CD4-positive, CD25-positive, alpha-beta regulatory T cell (primary cell): ENCODE measurements around the gene COL4A2. TPM values are rescaled to one million over a fixed set of nuclear protein-coding genes. Genes with fewer than 3 reads are reported as not detected.

Source experiments
- ATAC-seq, 2 donors: fragments of 150-1000 bp; cut with Tn5 transposase; one replicate each; pipeline ENCODE4 v1.10.0; 2021; ENCODE audit warnings: low read depth in 2 of 2, moderate number of reproducible peaks in 2 of 2, moderate library complexity in 1 of 2
- DNase-seq, 3 donors: peaks; one replicate each; pipeline versions ENCODE4 v3.0.0 to v3.0.0-alpha.2; 2012 to 2022; ENCODE audit warnings: mixed read lengths in 1 of 3
- H3K27ac ChIP-seq: one replicate; pipeline ENCODE4 v1.7.0; 2013; ENCODE audit warnings: mild to moderate bottlenecking, low read length; ENCODE audit not compliant: insufficient read depth, poor library complexity, severe bottlenecking
- H3K27me3 ChIP-seq: one replicate; pipeline ENCODE4 v1.7.0; 2013; ENCODE audit warnings: low read length; ENCODE audit not compliant: control insufficient read depth, insufficient read depth
- H3K36me3 ChIP-seq: one replicate; pipeline ENCODE4 v1.7.0; 2013; ENCODE audit warnings: mild to moderate bottlenecking, low read length, moderate library complexity; ENCODE audit not compliant: control insufficient read depth, insufficient read depth
- H3K4me1 ChIP-seq: 2 replicates; pipeline ENCODE4 v1.7.0; 2013; ENCODE audit warnings: mild to moderate bottlenecking, low read length; ENCODE audit not compliant: insufficient read depth, control insufficient read depth, poor library complexity, severe bottlenecking
- H3K4me3 ChIP-seq: one replicate; pipeline ENCODE4 v1.7.0; 2013; ENCODE audit warnings: low read depth, mild to moderate bottlenecking, low read length, moderate library complexity
- H3K9me3 ChIP-seq, 2 experiments: 1 replicate in 1 of 2; 2 replicates in 1 of 2; pipeline ENCODE4 v1.7.0; 2013; ENCODE audit warnings: low read length in 2 of 2, mild to moderate bottlenecking in 1 of 2, moderate library complexity in 1 of 2; ENCODE audit not compliant: control insufficient read depth in 2 of 2
- H3K27ac Mint-ChIP-seq, 3 donors: one replicate each; pipeline ENCODE4 v1.8.0; 2020 to 2022; ENCODE audit warnings: mild to moderate bottlenecking in 3 of 3, mixed read lengths in 3 of 3, moderate library complexity in 2 of 3
- H3K27me3 Mint-ChIP-seq: one replicate; pipeline ENCODE4 v1.8.0; 2022; ENCODE audit warnings: mild to moderate bottlenecking, mixed read lengths
- H3K36me3 Mint-ChIP-seq: one replicate; pipeline ENCODE4 v1.8.0; 2020; ENCODE audit warnings: mixed read lengths
- H3K4me1 Mint-ChIP-seq, 4 donors: one replicate each; pipeline ENCODE4 v1.8.0; 2020 to 2022; ENCODE audit warnings: mixed read lengths in 4 of 4, mild to moderate bottlenecking in 1 of 4
- H3K4me3 Mint-ChIP-seq, 4 donors: one replicate each; pipeline ENCODE4 v1.8.0; 2020 to 2022; ENCODE audit warnings: mild to moderate bottlenecking in 4 of 4, mixed read lengths in 4 of 4, moderate library complexity in 3 of 4
- H3K9me3 Mint-ChIP-seq, 7 donors: one replicate each; pipeline ENCODE4 v1.8.0; 2020 to 2022; ENCODE audit warnings: mixed read lengths in 7 of 7, mild to moderate bottlenecking in 3 of 7, moderate library complexity in 2 of 7
- polyA plus RNA-seq, 4 donors: library from polyadenylated mRNA; unstranded; fragments of 300-500 nt; fragmentation: Illumina TruSeq; gene quantifications; one replicate each; pipeline ENCODE4 v1.2.3, GENCODE V29; 2021
- total RNA-seq: library from RNA; stranded (reverse); gene quantifications from one replicate; pipeline ENCODE4 v1.2.3, GENCODE V29; 2022

The COL4A2 gene
- total and polyA plus RNA-seq, 5 donors from 2014 or later = not detected

GRCh38 chr13:110289661-110290060 lies 17.4 kb upstream of the COL4A2 start:
- no peaks in the 10 kb centered on the region for H3K36me3 Mint-ChIP-seq
- H3K4me1 Mint-ChIP-seq = no peaks in the 10 kb centered on the region
- no peak overlapping the region for H3K27ac ChIP-seq
- H3K4me3 Mint-ChIP-seq = no peak overlapping the region
- H3K9me3 ChIP-seq = no peaks in the 10 kb centered on the region
- ATAC-seq = no peak
- no peaks in the 10 kb centered on the region for H3K4me1 ChIP-seq
- H3K9me3 Mint-ChIP-seq = peaks cover 0 to 4% (median 0%) of the 10 kb centered on the region in 7 donors
- H3K27me3 ChIP-seq = no peaks in the 10 kb centered on the region
- H3K4me3 ChIP-seq = no peak overlapping the region
- peaks cover 4% of the 10 kb centered on the region for H3K27me3 Mint-ChIP-seq
- no peaks in the 10 kb centered on the region for H3K36me3 ChIP-seq
- no peak for DNase-seq
- H3K27ac Mint-ChIP-seq = no peak overlapping the region

- no peak for ATAC-seq
- no peak for DNase-seq
- no peaks in the 10 kb centered on the region for H3K27me3 ChIP-seq
- H3K36me3 ChIP-seq = no peaks in the 10 kb centered on the region
- H3K27me3 Mint-ChIP-seq = peaks cover 9% of the 10 kb centered on the region
- peaks cover 0 to 4% (median 0%) of the 10 kb centered on the region in 7 donors for H3K9me3 Mint-ChIP-seq
- H3K4me1 ChIP-seq = no peaks in the 10 kb centered on the region
- no peak overlapping the region for H3K27ac Mint-ChIP-seq
- H3K4me1 Mint-ChIP-seq = no peaks in the 10 kb centered on the region
- no peak overlapping the region for H3K4me3 ChIP-seq
- H3K36me3 Mint-ChIP-seq = no peaks in the 10 kb centered on the region
- H3K9me3 ChIP-seq = no peaks in the 10 kb centered on the region
- H3K27ac ChIP-seq = no peak overlapping the region
- H3K4me3 Mint-ChIP-seq = no peak overlapping the region
Observed at GRCh38 chr13:110290153-110290552, 16.9 kb upstream of the COL4A2 start.

GRCh38 chr13:110290826-110291225 lies 16.3 kb upstream of the COL4A2 start:
- no peak for ATAC-seq
- Histone ChIP-seq H3K4me3 (no peak overlapping the region), H3K4me1 (no peaks in the 10 kb centered on the region), H3K27ac (no peak overlapping the region), H3K9me3 (no peaks in the 10 kb centered on the region), H3K27me3 (no peaks in the 10 kb centered on the region), H3K36me3 (no peaks in the 10 kb centered on the region)
- Mint-ChIP-seq H3K9me3 (peaks cover 0 to 4% (median 0%) of the 10 kb centered on the region in 7 donors), H3K27me3 (peaks cover 12% of the 10 kb centered on the region), H3K36me3 (no peaks in the 10 kb centered on the region), H3K4me1 (no peaks in the 10 kb centered on the region), H3K27ac (no peak overlapping the region), H3K4me3 (no peak overlapping the region)
- no peak for DNase-seq

- H3K4me1 ChIP-seq = no peaks in the 10 kb centered on the region
- Mint-ChIP-seq H3K4me3 (no peak overlapping the region), H3K36me3 (no peaks in the 10 kb centered on the region), H3K9me3 (peaks cover 0 to 4% (median 0%) of the 10 kb centered on the region in 7 donors), H3K4me1 (no peaks in the 10 kb centered on the region), H3K27me3 (peaks cover 11% of the 10 kb centered on the region), H3K27ac (no peak overlapping the region)
- no peaks in the 10 kb centered on the region for H3K27me3 ChIP-seq
- DNase-seq (no peak), ATAC-seq (no peak)
- H3K4me3 ChIP-seq = no peak overlapping the region
- H3K36me3 ChIP-seq = no peaks in the 10 kb centered on the region
- no peaks in the 10 kb centered on the region for H3K9me3 ChIP-seq
- no peak overlapping the region for H3K27ac ChIP-seq
Observed at GRCh38 chr13:110291286-110291685, 15.8 kb upstream of the COL4A2 start.

- H3K27ac Mint-ChIP-seq = no peak overlapping the region
- DNase-seq = no peak
- no peaks in the 10 kb centered on the region for H3K4me1 Mint-ChIP-seq
- Histone ChIP-seq H3K4me1 (no peaks in the 10 kb centered on the region), H3K36me3 (no peaks in the 10 kb centered on the region), H3K27me3 (peaks cover 5% of the 10 kb centered on the region), H3K4me3 (no peak overlapping the region), H3K27ac (no peak overlapping the region), H3K9me3 (no peaks in the 10 kb centered on the region)
- ATAC-seq = no peak
- peaks cover 0 to 4% (median 0%) of the 10 kb centered on the region in 7 donors for H3K9me3 Mint-ChIP-seq
- no peaks in the 10 kb centered on the region for H3K36me3 Mint-ChIP-seq
- no peak overlapping the region for H3K4me3 Mint-ChIP-seq
- peaks cover 16% of the 10 kb centered on the region for H3K27me3 Mint-ChIP-seq
Observed at GRCh38 chr13:110293037-110293436, 14.0 kb upstream of the COL4A2 start.

GRCh38 chr13:110293649-110294048 lies 13.4 kb upstream of the COL4A2 start:
- no peaks in the 10 kb centered on the region for H3K36me3 Mint-ChIP-seq
- H3K4me3 Mint-ChIP-seq = no peak overlapping the region
- peaks cover 0 to 4% (median 0%) of the 10 kb centered on the region in 7 donors for H3K9me3 Mint-ChIP-seq
- DNase-seq (no peak), ATAC-seq (no peak)
- H3K27me3 ChIP-seq = peaks cover 10% of the 10 kb centered on the region
- no peaks in the 10 kb centered on the region for H3K36me3 ChIP-seq
- H3K27ac ChIP-seq = no peak overlapping the region
- no peaks in the 10 kb centered on the region for H3K4me1 Mint-ChIP-seq
- no peaks in the 10 kb centered on the region for H3K4me1 ChIP-seq
- H3K27me3 Mint-ChIP-seq = peaks cover 21% of the 10 kb centered on the region
- H3K4me3 ChIP-seq = no peak overlapping the region
- H3K27ac Mint-ChIP-seq = no peak overlapping the region
- no peaks in the 10 kb centered on the region for H3K9me3 ChIP-seq

GRCh38 chr13:110294146-110294545 lies 12.9 kb upstream of the COL4A2 start:
- H3K4me1 ChIP-seq = no peaks in the 10 kb centered on the region
- Mint-ChIP-seq H3K4me3 (no peak overlapping the region), H3K27ac (no peak overlapping the region), H3K4me1 (no peaks in the 10 kb centered on the region), H3K36me3 (no peaks in the 10 kb centered on the region), H3K9me3 (peaks cover 0 to 4% (median 0%) of the 10 kb centered on the region in 7 donors), H3K27me3 (peaks cover 21% of the 10 kb centered on the region)
- H3K9me3 ChIP-seq = no peaks in the 10 kb centered on the region
- no peak for ATAC-seq
- H3K27me3 ChIP-seq = peaks cover 10% of the 10 kb centered on the region
- no peak overlapping the region for H3K27ac ChIP-seq
- no peak for DNase-seq
- no peak overlapping the region for H3K4me3 ChIP-seq
- no peaks in the 10 kb centered on the region for H3K36me3 ChIP-seq

GRCh38 chr13:110294622-110295021 lies 12.5 kb upstream of the COL4A2 start:
- no peak overlapping the region for H3K4me3 ChIP-seq
- DNase-seq = no peak
- no peaks in the 10 kb centered on the region for H3K9me3 ChIP-seq
- no peaks in the 10 kb centered on the region for H3K36me3 ChIP-seq
- Mint-ChIP-seq H3K27me3 (peaks cover 21% of the 10 kb centered on the region), H3K27ac (no peak overlapping the region), H3K9me3 (peaks cover 0 to 4% (median 0%) of the 10 kb centered on the region in 7 donors), H3K4me1 (no peaks in the 10 kb centered on the region), H3K4me3 (no peak overlapping the region), H3K36me3 (no peaks in the 10 kb centered on the region)
- peaks cover 10% of the 10 kb centered on the region for H3K27me3 ChIP-seq
- H3K4me1 ChIP-seq = no peaks in the 10 kb centered on the region
- H3K27ac ChIP-seq = no peak overlapping the region
- no peak for ATAC-seq
